Gastrocnemius medialis (tissue), 4 donors: ENCODE results near the gene INPP5J. TPM values are rescaled to one million over a fixed set of nuclear protein-coding genes. Genes with fewer than 3 reads are reported as not detected.

Experiments used
- ATAC-seq, 2 donors: fragments of 150-250 bp; one replicate each; pipeline ENCODE4 v1.9.1; 2016
- DNase-seq, 2 donors: peaks; one replicate each; pipeline ENCODE4 v3.0.0-alpha.2; 2019
- H3K27ac ChIP-seq, 4 donors: fragments of 200-600 bp; sonication (generic); 1 replicate in 1 of 4; 2 replicates in 3 of 4; pipeline ENCODE4 v1.5.1; 2016 to 2018; ENCODE audit warnings: mild to moderate bottlenecking in 2 of 4, moderate library complexity in 1 of 4
- H3K27me3 ChIP-seq, 3 donors: fragments of 200-600 bp; sonication (generic) in 2 of 3; 1 replicate in 1 of 3; 2 replicates in 2 of 3; pipeline versions ENCODE4 v1.5.1 to v1.6.0; 2016 to 2019; ENCODE audit warnings: mild to moderate bottlenecking in 1 of 3, moderate library complexity in 1 of 3
- H3K36me3 ChIP-seq, 2 donors: fragments of 200-600 bp; sonication (generic) in 1 of 2; one replicate each; pipeline ENCODE4 v1.5.1; 2017 to 2018
- H3K4me1 ChIP-seq, 2 donors: fragments of 200-600 bp; sonication (generic) in 1 of 2; one replicate each; pipeline ENCODE4 v1.5.1; 2016 to 2017; ENCODE audit warnings: mild to moderate bottlenecking in 2 of 2
- H3K4me3 ChIP-seq, 4 donors: fragments of 200-600 bp; sonication (generic) in 3 of 4; 1 replicate in 1 of 4; 2 replicates in 3 of 4; pipeline ENCODE4 v1.5.1; 2016 to 2019; ENCODE audit warnings: mild to moderate bottlenecking in 2 of 4
- H3K9me3 ChIP-seq, 3 donors: fragments of 200-600 bp; sonication (generic) in 2 of 3; 1 replicate in 1 of 3; 2 replicates in 2 of 3; pipeline ENCODE4 v1.5.1; 2016 to 2019
- CTCF ChIP-seq, 5 experiments: fragments of 450-650 bp in 3 of 5; fragments of 200-600 bp in 2 of 5; sonication (generic) in 2 of 5; IDR thresholded peaks in 4 of 5; conservative IDR thresholded peaks in 1 of 5; 1 replicate in 4 of 5; 2 replicates in 1 of 5; pipeline ENCODE4 v1.5.1; 2016 to 2019; ENCODE audit warnings: antibody characterized with exemption in 5 of 5, mild to moderate bottlenecking in 3 of 5, moderate library complexity in 3 of 5
- POLR2A ChIP-seq, 2 donors: fragments of 450-650 bp; IDR thresholded peaks; one replicate each; pipeline ENCODE4 v1.6.1; 2017; ENCODE audit warnings: antibody characterized with exemption in 2 of 2, mild to moderate bottlenecking in 2 of 2, moderate library complexity in 2 of 2
- in situ Hi-C, 4 donors: fragments of 200-750 bp; cut with MboI; loops; one replicate each; pipeline versions ENCODE4 v1.15.0 to v1.8.0; 2017; ENCODE audit warnings: low sequenced_read_pairs in 4 of 4
- intact Hi-C: fragments of 100-400 bp; cut with DNase I; formaldehyde crosslinking; loops from one replicate; pipeline ENCODE4 v1.15.1; 2023; ENCODE audit warnings: low total_unique reads
- total RNA-seq, 4 donors: library from RNA; depleted of rRNA; stranded (reverse); fragments of >200 nt; gene quantifications; one replicate each; pipeline versions ENCODE4 v1.1.0 to v1.2.3, GENCODE V29; 2016

The INPP5J gene
- total RNA-seq, 4 donors from 2014 or later: 0.15 to 0.33 (median 0.28) TPM

- intact Hi-C loops (no loop called here), in situ Hi-C loops (loop anchor here in 1 of 4 donors (25.0 kb wide), 1 partner anchor 364 kb away; no protein-coding TSS in a partner anchor)
- no peaks in the 10 kb centered on the region for H3K36me3 ChIP-seq
- H3K27me3 ChIP-seq: no peaks in the 10 kb centered on the region
- ATAC-seq (no peak), DNase-seq (no peak)
- no peaks in the 10 kb centered on the region for H3K9me3 ChIP-seq
- H3K27ac ChIP-seq: no peak overlapping the region
- TF ChIP-seq CTCF (IDR thresholded peaks at IDR 0.05 in 4 of 5, conservative IDR thresholded peaks at IDR 0.05 in 1 of 5): no peak
- no peak for TF ChIP-seq POLR2A (IDR thresholded peaks at IDR 0.05)
- H3K4me3 ChIP-seq: no peak overlapping the region
- H3K4me1 ChIP-seq: peaks cover 16% of the 10 kb centered on the region in 2 donors
Measured at GRCh38 chr22:31126128-31126868, 3.5 kb downstream of the INPP5J start.

- no peak for TF ChIP-seq CTCF (IDR thresholded peaks at IDR 0.05 in 4 of 5, conservative IDR thresholded peaks at IDR 0.05 in 1 of 5)
- TF ChIP-seq POLR2A (IDR thresholded peaks at IDR 0.05): no peak
- Histone ChIP-seq H3K27ac (no peak overlapping the region), H3K9me3 (no peaks in the 10 kb centered on the region), H3K4me1 (peaks cover 13 to 14% of the 10 kb centered on the region in 2 donors), H3K27me3 (no peaks in the 10 kb centered on the region), H3K36me3 (no peaks in the 10 kb centered on the region), H3K4me3 (no peak overlapping the region)
- intact Hi-C loops (no loop called here), in situ Hi-C loops (loop anchor here in 1 of 4 donors (25.0 kb wide), 1 partner anchor 365 kb away; no protein-coding TSS in a partner anchor)
- ATAC-seq (no peak), DNase-seq (no peak)
Measured at GRCh38 chr22:31126869-31127175, 4.1 kb downstream of the INPP5J start.

- no peaks in the 10 kb centered on the region for H3K9me3 ChIP-seq
- intact Hi-C loops: no loop called here
- no peak for ATAC-seq
- in situ Hi-C loops: loop anchor here in 1 of 4 donors (25.0 kb wide), 1 partner anchor 365 kb away; no protein-coding TSS in a partner anchor
- H3K4me3 ChIP-seq: no peak overlapping the region
- TF ChIP-seq POLR2A (IDR thresholded peaks at IDR 0.05) (no peak), CTCF (IDR thresholded peaks at IDR 0.05 in 4 of 5, conservative IDR thresholded peaks at IDR 0.05 in 1 of 5) (no peak)
- H3K4me1 ChIP-seq: peaks cover 9% of the 10 kb centered on the region in 2 donors
- DNase-seq: no peak
- H3K27me3 ChIP-seq: no peaks in the 10 kb centered on the region
- H3K36me3 ChIP-seq: no peaks in the 10 kb centered on the region
- H3K27ac ChIP-seq: no peak overlapping the region
Measured at GRCh38 chr22:31127181-31127772, 4.5 kb downstream of the INPP5J start.

GRCh38 chr22:31128156-31128555 lies 5.4 kb downstream of the INPP5J start:
- Histone ChIP-seq H3K27ac (no peak overlapping the region), H3K27me3 (no peaks in the 10 kb centered on the region), H3K36me3 (no peaks in the 10 kb centered on the region), H3K4me1 (peaks cover under 1% of the 10 kb centered on the region in 2 donors), H3K9me3 (no peaks in the 10 kb centered on the region), H3K4me3 (no peak overlapping the region)
- TF ChIP-seq CTCF (IDR thresholded peaks at IDR 0.05 in 4 of 5, conservative IDR thresholded peaks at IDR 0.05 in 1 of 5) (no peak), POLR2A (IDR thresholded peaks at IDR 0.05) (no peak)
- in situ Hi-C loops (loop anchor here in 1 of 4 donors (25.0 kb wide), 1 partner anchor 366 kb away; no protein-coding TSS in a partner anchor), intact Hi-C loops (no loop called here)
- DNase-seq (no peak), ATAC-seq (no peak)
